HCT116 (cell line): ENCODE results near the gene MICU2. TPM values are rescaled to one million over a fixed set of nuclear protein-coding genes. Genes with fewer than 3 reads are reported as not detected.

ENCODE experiments used
- ATAC-seq: fragments of 200-7000 bp; cut with Tn5 transposase; 2 replicates; pipeline ENCODE4 v1.9.1; 2020; ENCODE audit warnings: mild to moderate bottlenecking, moderate library complexity
- BruUV-seq: library from RNA; stranded (reverse); fragments of 400-500 nt; replicated peaks from 2 replicates; lab custom pipeline; 2021; lab: Mats Ljungman, UMichigan
- CTCF ChIA-PET: fragments of 300-600 bp; sonication (Branson Sonifier 250); formaldehyde crosslinking; loops from one replicate; lab custom pipeline; 2021; ENCODE audit warnings: antibody characterized with exemption; lab: Charles Lee
- POLR2A ChIA-PET: fragments of 300-600, 350-600 bp; sonication (Branson Sonifier 250); formaldehyde crosslinking; loops from one replicate; lab custom pipeline; 2021; ENCODE audit warnings: antibody characterized with exemption; lab: Charles Lee
- RAD21 ChIA-PET, 2 experiments: fragments of 300-600 bp; sonication (Branson Sonifier 250); formaldehyde crosslinking; loops; one replicate each; lab custom pipeline; 2023; ENCODE audit warnings: low total read pairs in 2 of 2; ENCODE audit not compliant: uncharacterized antibody in 2 of 2, unreplicated experiment in 2 of 2, low non-redundant PET in 1 of 2; lab: Charles Lee
- DNase-seq: peaks from one replicate; pipeline ENCODE4 v3.0.0-alpha.2; 2010; ENCODE audit warnings: low read depth, low spot score
- H2AFZ ChIP-seq: fragments of 200-600 bp; shearing (Covaris generic), sonication (generic); 2 replicates; pipeline ENCODE4 v1.6.1; 2017; ENCODE audit warnings: low read depth, mixed run types, mixed read lengths, antibody characterized with exemption, low read length; ENCODE audit not compliant: poor library complexity, severe bottlenecking
- H3K27ac ChIP-seq: 2 replicates; pipeline ENCODE4 v1.5.1; 2012; ENCODE audit warnings: low read depth, low read length
- H3K27me3 ChIP-seq: fragments of 200-600 bp; sonication (generic); 2 replicates; pipeline ENCODE4 v1.6.1; 2016; ENCODE audit warnings: mixed run types, low read length, mixed read lengths; ENCODE audit not compliant: insufficient read depth
- H3K36me3 ChIP-seq, 2 experiments: fragments of 200-500 bp in 1 of 2; fragments of 200-600 bp in 1 of 2; sonication (Bioruptor generic) in 1 of 2; sonication (generic) in 1 of 2; 2 replicates each; pipeline versions ENCODE4 v1.5.1 to v1.6.1; 2014 to 2016; ENCODE audit warnings: low read length in 2 of 2, inconsistent platforms in 1 of 2, mixed read lengths in 1 of 2, mixed run types in 1 of 2; ENCODE audit not compliant: insufficient read depth in 2 of 2, control insufficient read depth in 1 of 2
- H3K4me1 ChIP-seq, 2 experiments: fragments of 200-600 bp in 1 of 2; sonication (generic) in 1 of 2; 2 replicates each; pipeline versions ENCODE4 v1.5.1 to v1.6.1; 2012 to 2017; ENCODE audit warnings: low read length in 2 of 2, inconsistent platforms in 1 of 2, mild to moderate bottlenecking in 1 of 2, mixed read lengths in 1 of 2, mixed run types in 1 of 2, moderate library complexity in 1 of 2; ENCODE audit not compliant: insufficient read depth in 2 of 2, control insufficient read depth in 1 of 2
- H3K4me2 ChIP-seq: fragments of 200-600 bp; sonication (generic); 2 replicates; pipeline ENCODE4 v1.6.1; 2017; ENCODE audit warnings: mixed run types, low read length, mixed read lengths
- H3K4me3 ChIP-seq, 2 experiments: fragments of 200-600 bp in 1 of 2; sonication (generic) in 1 of 2; replicated peaks in 1 of 2; 2 replicates each; pipeline ENCODE4 v1.5.1; 2011 to 2016; ENCODE audit warnings: low read length in 2 of 2, control low read depth in 1 of 2, low read depth in 1 of 2, mild to moderate bottlenecking in 1 of 2, mixed read lengths in 1 of 2, mixed run types in 1 of 2
- H3K79me2 ChIP-seq: fragments of 200-600 bp; sonication (generic); 2 replicates; pipeline ENCODE4 v1.6.1; 2017; ENCODE audit warnings: mild to moderate bottlenecking, mixed run types, low read length, moderate library complexity, mixed read lengths; ENCODE audit not compliant: insufficient read depth
- H3K9ac ChIP-seq: fragments of 200-600 bp; sonication (generic); 2 replicates; pipeline ENCODE4 v1.6.1; 2016; ENCODE audit warnings: low read length, mixed read lengths
- H3K9me2 ChIP-seq: fragments of 200-600 bp; sonication (generic), shearing (Covaris generic); 2 replicates; pipeline ENCODE4 v1.6.1; 2017; ENCODE audit warnings: mixed run types, mild to moderate bottlenecking, moderate library complexity; ENCODE audit not compliant: insufficient read depth
- H3K9me3 ChIP-seq, 2 experiments: fragments of 200-500 bp in 1 of 2; fragments of 200-600 bp in 1 of 2; sonication (Bioruptor generic) in 1 of 2; sonication (generic) in 1 of 2; 2 replicates each; pipeline ENCODE4 v1.6.1; 2014 to 2017; ENCODE audit warnings: low read length in 2 of 2, mixed read lengths in 2 of 2, inconsistent platforms in 1 of 2, low read depth in 1 of 2, mild to moderate bottlenecking in 1 of 2, mixed run types in 1 of 2, moderate library complexity in 1 of 2; ENCODE audit not compliant: control insufficient read depth in 1 of 2, insufficient read depth in 1 of 2
- H4K20me1 ChIP-seq: fragments of 200-600 bp; sonication (generic), shearing (Covaris generic); 2 replicates; pipeline ENCODE4 v1.6.1; 2017; ENCODE audit warnings: mixed run types, mild to moderate bottlenecking, moderate library complexity; ENCODE audit not compliant: insufficient read depth
- CBX3 ChIP-seq: IDR thresholded peaks from 2 replicates; pipeline ENCODE4 v1.6.1; 2012; ENCODE audit warnings: low read depth
- CEBPB ChIP-seq: IDR thresholded peaks from 2 replicates; pipeline ENCODE4 v1.6.1; 2012; ENCODE audit warnings: low read depth
- CTCF ChIP-seq, 3 experiments: fragments of 200-600 bp in 1 of 3; sonication (generic) in 1 of 3; IDR thresholded peaks in 2 of 3; conservative IDR thresholded peaks in 1 of 3; 2 replicates each; pipeline ENCODE4 v1.5.1; 2012 to 2017; ENCODE audit warnings: low read depth in 2 of 3, low read length in 2 of 3, antibody characterized with exemption in 1 of 3, borderline replicate concordance in 1 of 3, control low read depth in 1 of 3, mild to moderate bottlenecking in 1 of 3, mixed read lengths in 1 of 3, mixed run types in 1 of 3, moderate library complexity in 1 of 3; ENCODE audit not compliant: insufficient read depth in 1 of 3
- EGR1 ChIP-seq: IDR thresholded peaks from 2 replicates; pipeline ENCODE4 v1.6.1; 2012; ENCODE audit warnings: low read depth
- ELF1 ChIP-seq: IDR thresholded peaks from 2 replicates; pipeline ENCODE4 v1.6.1; 2012; ENCODE audit warnings: low read depth, borderline replicate concordance
- EZH2 ChIP-seq: fragments of 200-600 bp; sonication (generic); IDR thresholded peaks from 2 replicates; pipeline ENCODE4 v1.6.1; 2017; ENCODE audit warnings: antibody characterized with exemption, mixed run types
- FOSL1 ChIP-seq: IDR thresholded peaks from 2 replicates; pipeline ENCODE4 v1.6.1; 2012; ENCODE audit warnings: low read depth
- MAX ChIP-seq: IDR thresholded peaks from 2 replicates; pipeline ENCODE4 v1.6.1; 2012
- POLR2AphosphoS5 ChIP-seq: IDR thresholded peaks from 2 replicates; pipeline ENCODE4 v1.6.1; 2011; ENCODE audit warnings: mild to moderate bottlenecking, low read depth, low read length, moderate library complexity
- RAD21 ChIP-seq: IDR thresholded peaks from 2 replicates; pipeline ENCODE4 v1.6.1; 2012; ENCODE audit warnings: low read depth, mild to moderate bottlenecking
- SIN3A ChIP-seq: IDR thresholded peaks from 2 replicates; pipeline ENCODE4 v1.6.1; 2012; ENCODE audit warnings: low read depth
- TCF7L2 ChIP-seq: IDR thresholded peaks from 2 replicates; pipeline ENCODE4 v1.7.0; 2011; ENCODE audit warnings: borderline replicate concordance, inconsistent platforms; ENCODE audit not compliant: insufficient read depth, insufficient read length; ENCODE audit errors: extremely low read depth
- YY1 ChIP-seq: IDR thresholded peaks from 2 replicates; pipeline ENCODE4 v1.6.1; 2011; ENCODE audit warnings: low read length, low read depth, moderate library complexity, mild to moderate bottlenecking; ENCODE audit not compliant: insufficient replicate concordance; ENCODE audit errors: extremely low read depth
- ZFX ChIP-seq: fragments of 450-650 bp; IDR thresholded peaks from 2 replicates; pipeline ENCODE4 v1.6.1; 2017
- ZNF274 ChIP-seq: fragments of 200-500 bp; sonication (Bioruptor generic); IDR thresholded peaks from 2 replicates; pipeline ENCODE4 v1.6.1; 2014; ENCODE audit warnings: mild to moderate bottlenecking, low read depth, low read length, inconsistent platforms
- intact Hi-C: fragments of 100-400 bp; cut with micrococcal nuclease; formaldehyde crosslinking; loops from 2 replicates; pipeline ENCODE4 v1.10.0; 2022
- total RNA-seq: library from RNA; stranded (reverse); gene quantifications from one replicate; pipeline ENCODE4 v1.2.1, GENCODE V29; 2021; ENCODE audit not compliant: unreplicated experiment
- TF ChIP-seq, protein P1 (sequence below): IDR thresholded peaks from 2 replicates; pipeline ENCODE4 v1.6.1; 2012
- TF ChIP-seq, protein P2 (sequence below): IDR thresholded peaks from 2 replicates; pipeline ENCODE4 v1.6.1; 2011; ENCODE audit warnings: mild to moderate bottlenecking, low read length, moderate library complexity; ENCODE audit not compliant: insufficient replicate concordance; ENCODE audit errors: extremely low read depth

The MICU2 gene
- total RNA-seq, 1 experiment from 2014 or later = 41.0 TPM

DNA sequence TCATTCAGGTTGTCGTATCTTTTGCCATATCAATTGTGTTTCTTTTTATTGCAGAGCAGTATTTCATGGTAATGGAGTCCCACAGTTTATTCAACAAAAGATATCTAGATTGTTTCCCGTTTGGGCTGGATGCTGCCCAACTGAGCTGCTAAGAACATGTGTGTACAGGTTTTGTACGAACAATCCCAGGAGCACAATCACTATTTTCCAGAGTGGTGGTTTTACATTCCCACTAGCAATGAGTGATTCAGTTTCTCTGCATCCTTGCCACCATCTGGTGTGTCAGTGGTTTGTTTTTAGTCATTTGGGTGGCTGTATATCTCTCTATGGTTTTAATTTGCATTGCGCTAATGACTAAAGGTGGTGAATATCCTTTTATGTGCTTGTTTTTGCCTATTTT, 92.1 kb downstream of the MICU2 start (continued):
- TF ChIP-seq TCF7L2 (no peak), CEBPB (no peak), EGR1 (no peak), ELF1 (no peak), SIN3A (no peak), MAX (no peak), YY1 (no peak)

DNA sequence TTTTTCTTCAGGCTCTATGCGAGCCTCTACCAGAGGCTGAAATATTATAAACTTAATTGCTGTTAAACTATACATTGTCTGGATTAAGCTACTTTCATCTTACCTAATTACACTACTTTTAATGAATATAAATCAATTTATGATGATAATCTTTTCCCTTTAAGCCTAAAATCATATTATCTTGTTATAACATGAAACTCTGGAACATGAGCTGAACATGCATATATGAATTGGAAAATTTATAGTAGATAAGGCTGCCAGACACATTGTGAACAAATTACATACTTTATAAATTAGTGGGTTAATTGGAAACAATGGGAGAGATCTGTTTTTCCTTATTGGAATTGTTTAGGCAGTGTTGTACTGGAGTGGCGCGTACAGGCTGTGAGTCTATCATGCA, 99.6 kb downstream of the MICU2 start:
- Histone ChIP-seq H4K20me1 (no peaks in the 10 kb centered on the region), H3K27me3 (no peaks in the 10 kb centered on the region), H3K9ac (no peak overlapping the region), H3K79me2 (no peaks in the 10 kb centered on the region), H3K9me3 (no peaks in the 10 kb centered on the region), H3K27ac (no peak overlapping the region), H3K9me2 (no peaks in the 10 kb centered on the region), H3K4me2 (no peak overlapping the region), H3K36me3 (peaks cover 2 to 3% of the 10 kb centered on the region in 2 experiments; a peak in 2 of 4 replicates), H3K4me3 (no peak overlapping the region), H3K4me1 (no peaks in the 10 kb centered on the region), H2AFZ (no peak overlapping the region)
- TF ChIP-seq TCF7L2 = no peak
- no peak for TF ChIP-seq YY1
- TF ChIP-seq RAD21 = no peak
- TF ChIP-seq, protein P1, sequence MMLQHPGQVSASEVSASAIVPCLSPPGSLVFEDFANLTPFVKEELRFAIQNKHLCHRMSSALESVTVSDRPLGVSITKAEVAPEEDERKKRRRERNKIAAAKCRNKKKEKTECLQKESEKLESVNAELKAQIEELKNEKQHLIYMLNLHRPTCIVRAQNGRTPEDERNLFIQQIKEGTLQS = no peak
- TF ChIP-seq ELF1 = no peak
- no peak for TF ChIP-seq CBX3
- TF ChIP-seq ZFX = no peak
- TF ChIP-seq CTCF (IDR thresholded peaks at IDR 0.05 in 2 of 3, conservative IDR thresholded peaks at IDR 0.05 in 1 of 3; ENCODE audit: borderline replicate concordance in 1 of 3, insufficient read depth in 1 of 3, low read depth in 2 of 3, low read length in 2 of 3) = no peak
- no peak for TF ChIP-seq CEBPB
- no peak for TF ChIP-seq POLR2AphosphoS5
- TF ChIP-seq, protein P2, sequence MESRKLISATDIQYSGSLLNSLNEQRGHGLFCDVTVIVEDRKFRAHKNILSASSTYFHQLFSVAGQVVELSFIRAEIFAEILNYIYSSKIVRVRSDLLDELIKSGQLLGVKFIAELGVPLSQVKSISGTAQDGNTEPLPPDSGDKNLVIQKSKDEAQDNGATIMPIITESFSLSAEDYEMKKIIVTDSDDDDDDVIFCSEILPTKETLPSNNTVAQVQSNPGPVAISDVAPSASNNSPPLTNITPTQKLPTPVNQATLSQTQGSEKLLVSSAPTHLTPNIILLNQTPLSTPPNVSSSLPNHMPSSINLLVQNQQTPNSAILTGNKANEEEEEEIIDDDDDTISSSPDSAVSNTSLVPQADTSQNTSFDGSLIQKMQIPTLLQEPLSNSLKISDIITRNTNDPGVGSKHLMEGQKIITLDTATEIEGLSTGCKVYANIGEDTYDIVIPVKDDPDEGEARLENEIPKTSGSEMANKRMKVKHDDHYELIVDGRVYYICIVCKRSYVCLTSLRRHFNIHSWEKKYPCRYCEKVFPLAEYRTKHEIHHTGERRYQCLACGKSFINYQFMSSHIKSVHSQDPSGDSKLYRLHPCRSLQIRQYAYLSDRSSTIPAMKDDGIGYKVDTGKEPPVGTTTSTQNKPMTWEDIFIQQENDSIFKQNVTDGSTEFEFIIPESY = no peak
- TF ChIP-seq ZNF274 = no peak
- TF ChIP-seq FOSL1 = no peak
- TF ChIP-seq EZH2 = no peak
- RAD21 ChIA-PET = no interaction called here
- ATAC-seq (no peak), DNase-seq (no peak)
- POLR2A ChIA-PET = no interaction called here
- intact Hi-C loops = no loop called here
- CTCF ChIA-PET = no interaction called here
- BruUV-seq = no TSS peak
